ENCODE results near the gene PELI2. TPM values are rescaled to one million over a fixed set of nuclear protein-coding genes. Genes with fewer than 3 reads are reported as not detected.

The PELI2 gene
- total RNA-seq, 1 donor from 2014 or later = 33.7 TPM

DNA sequence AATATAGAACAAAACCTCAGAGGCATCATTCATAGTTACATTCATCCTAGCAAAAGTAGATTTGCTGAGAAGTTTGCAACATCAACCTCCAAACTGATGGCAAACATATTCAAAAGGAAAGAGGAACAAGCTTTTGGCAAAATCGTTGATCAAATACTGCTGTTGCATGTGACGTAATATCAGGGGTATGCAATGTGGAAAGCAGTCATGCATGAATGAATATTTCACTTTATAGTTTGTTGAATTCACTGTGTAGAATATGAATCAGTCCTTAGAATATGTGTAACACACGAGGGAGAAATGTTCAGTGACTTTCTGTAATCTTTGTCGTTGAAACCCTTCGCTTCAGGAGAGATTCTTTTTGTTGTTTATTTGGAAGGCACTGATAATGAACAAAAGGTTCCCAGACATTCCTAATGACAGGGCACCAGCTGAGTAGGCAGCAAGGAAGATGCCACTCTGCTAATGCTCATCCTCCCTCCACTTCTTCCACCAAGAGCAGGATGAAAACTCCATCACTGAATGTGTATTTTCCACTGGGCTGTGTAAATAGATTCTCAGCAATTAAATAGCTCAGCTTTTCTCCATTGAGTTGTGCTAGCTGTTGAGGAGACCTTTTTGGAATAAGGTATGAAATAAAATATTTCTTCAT is 126.1 kb downstream of the PELI2 start:
- TF ChIP-seq, protein P1, sequence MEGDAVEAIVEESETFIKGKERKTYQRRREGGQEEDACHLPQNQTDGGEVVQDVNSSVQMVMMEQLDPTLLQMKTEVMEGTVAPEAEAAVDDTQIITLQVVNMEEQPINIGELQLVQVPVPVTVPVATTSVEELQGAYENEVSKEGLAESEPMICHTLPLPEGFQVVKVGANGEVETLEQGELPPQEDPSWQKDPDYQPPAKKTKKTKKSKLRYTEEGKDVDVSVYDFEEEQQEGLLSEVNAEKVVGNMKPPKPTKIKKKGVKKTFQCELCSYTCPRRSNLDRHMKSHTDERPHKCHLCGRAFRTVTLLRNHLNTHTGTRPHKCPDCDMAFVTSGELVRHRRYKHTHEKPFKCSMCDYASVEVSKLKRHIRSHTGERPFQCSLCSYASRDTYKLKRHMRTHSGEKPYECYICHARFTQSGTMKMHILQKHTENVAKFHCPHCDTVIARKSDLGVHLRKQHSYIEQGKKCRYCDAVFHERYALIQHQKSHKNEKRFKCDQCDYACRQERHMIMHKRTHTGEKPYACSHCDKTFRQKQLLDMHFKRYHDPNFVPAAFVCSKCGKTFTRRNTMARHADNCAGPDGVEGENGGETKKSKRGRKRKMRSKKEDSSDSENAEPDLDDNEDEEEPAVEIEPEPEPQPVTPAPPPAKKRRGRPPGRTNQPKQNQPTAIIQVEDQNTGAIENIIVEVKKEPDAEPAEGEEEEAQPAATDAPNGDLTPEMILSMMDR (conservative IDR thresholded peaks at IDR 0.05) = no peak
- peaks cover 7% of the 10 kb centered on the region for H3K4me1 Mint-ChIP-seq (ENCODE audit: unreplicated experiment)
- no peaks in the 10 kb centered on the region for H3K27me3 Mint-ChIP-seq
- no peak overlapping the region for H3K27ac Mint-ChIP-seq
- no peak overlapping the region for H3K4me3 Mint-ChIP-seq
- no peak for DNase-seq (ENCODE audit: extremely low spot score, unreplicated experiment)
- H3K9me3 Mint-ChIP-seq = no peaks in the 10 kb centered on the region
- H3K36me3 Mint-ChIP-seq = peaks cover 18% of the 10 kb centered on the region

GRCh38 chr14:56247495-56248200 is 129.4 kb downstream of the PELI2 start:
- no peak overlapping the region for H3K27ac Mint-ChIP-seq
- no peaks in the 10 kb centered on the region for H3K9me3 Mint-ChIP-seq
- no peak overlapping the region for H3K4me3 Mint-ChIP-seq
- H3K4me1 Mint-ChIP-seq (ENCODE audit: unreplicated experiment) = peaks cover 7% of the 10 kb centered on the region
- no peak for DNase-seq (ENCODE audit: extremely low spot score, unreplicated experiment)
- H3K27me3 Mint-ChIP-seq = no peaks in the 10 kb centered on the region
- peaks cover 11% of the 10 kb centered on the region for H3K36me3 Mint-ChIP-seq
- TF ChIP-seq, protein P1 (conservative IDR thresholded peaks at IDR 0.05) = peak; percentile 60

DNA sequence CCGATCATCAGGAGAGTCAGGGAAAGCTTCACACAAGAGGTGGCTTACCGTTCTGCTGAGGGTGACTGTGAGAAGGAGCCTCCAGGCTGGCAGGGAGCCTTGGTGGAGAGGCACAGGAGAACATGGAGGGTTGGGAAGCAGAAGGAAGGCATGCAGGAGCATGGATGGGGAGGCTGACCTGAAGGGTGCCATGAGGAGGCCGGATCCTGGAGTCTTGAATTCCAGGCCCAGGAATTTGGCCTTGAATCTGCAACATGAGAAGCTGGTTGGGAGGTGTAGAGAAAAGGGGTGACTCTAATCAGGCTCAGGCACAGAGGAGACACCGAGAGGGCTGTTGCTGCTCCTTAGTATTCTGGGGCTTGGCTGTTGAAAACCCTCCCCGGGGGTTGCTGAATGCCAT is 130.2 kb downstream of the PELI2 start:
- no peak for DNase-seq (ENCODE audit: extremely low spot score, unreplicated experiment)

GRCh38 chr14:56261046-56261445 is 142.8 kb downstream of the PELI2 start:
- TF ChIP-seq, protein P1 (conservative IDR thresholded peaks at IDR 0.05) = no peak
- no peak overlapping the region for H3K4me3 Mint-ChIP-seq
- no peak for DNase-seq (ENCODE audit: extremely low spot score, unreplicated experiment)
- H3K36me3 Mint-ChIP-seq = peaks cover 10% of the 10 kb centered on the region
- H3K9me3 Mint-ChIP-seq = peaks cover 16% of the 10 kb centered on the region
- peaks cover 12% of the 10 kb centered on the region for H3K4me1 Mint-ChIP-seq (ENCODE audit: unreplicated experiment)
- no peak overlapping the region for H3K27ac Mint-ChIP-seq
- H3K27me3 Mint-ChIP-seq = no peaks in the 10 kb centered on the region

More for the DNA sequence above, 130.2 kb downstream of the PELI2 start:
- Mint-ChIP-seq H3K36me3 (peaks cover 16% of the 10 kb centered on the region), H3K27ac (no peak overlapping the region), H3K4me3 (no peak overlapping the region), H3K27me3 (no peaks in the 10 kb centered on the region), H3K9me3 (no peaks in the 10 kb centered on the region), H3K4me1 (ENCODE audit: unreplicated experiment) (peaks cover 7% of the 10 kb centered on the region)
- TF ChIP-seq, protein P1 (conservative IDR thresholded peaks at IDR 0.05) = no peak

DNA sequence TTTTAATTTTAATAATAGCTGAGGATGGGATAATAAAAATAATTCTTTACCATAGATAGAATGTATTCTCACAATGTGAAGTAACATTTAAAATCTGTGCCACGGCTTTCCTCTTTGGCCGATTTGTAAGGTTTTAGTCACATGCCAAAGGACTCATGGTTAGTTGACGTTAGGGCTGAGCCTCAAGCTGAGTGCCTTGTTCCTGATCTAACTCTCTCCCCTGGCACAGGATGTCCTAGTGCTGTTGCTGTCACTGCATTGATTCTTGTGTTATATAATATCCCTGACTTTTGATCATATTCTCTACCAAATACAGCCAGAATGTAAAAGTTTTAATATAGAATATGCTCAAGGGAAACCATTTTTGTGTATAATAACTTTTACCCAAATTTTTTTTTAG is 144.3 kb downstream of the PELI2 start:
- H3K36me3 Mint-ChIP-seq = peaks cover 10% of the 10 kb centered on the region
- DNase-seq (ENCODE audit: extremely low spot score, unreplicated experiment) = no peak
- H3K27me3 Mint-ChIP-seq = no peaks in the 10 kb centered on the region
- peaks cover 12% of the 10 kb centered on the region for H3K4me1 Mint-ChIP-seq (ENCODE audit: unreplicated experiment)
- TF ChIP-seq, protein P1 (conservative IDR thresholded peaks at IDR 0.05) = no peak
- H3K27ac Mint-ChIP-seq = no peak overlapping the region
- H3K9me3 Mint-ChIP-seq = peaks cover 16% of the 10 kb centered on the region
- no peak overlapping the region for H3K4me3 Mint-ChIP-seq

Data from type B pancreatic cell (in vitro differentiated cells).